Right lobe of liver (tissue), 4 donors: ENCODE data around the gene MALAT1.

Experiments used
- CTCF ChIP-seq, 4 donors: fragments of 200-600 bp in 3 of 4; fragments of 450-650 bp in 1 of 4; IDR thresholded peaks; one replicate each; pipeline versions ENCODE4 v1.5.1 to v1.8.0; 2016 to 2022; ENCODE audit warnings: antibody characterized with exemption in 4 of 4, mild to moderate bottlenecking in 2 of 4
- POLR2A ChIP-seq: fragments of 450-650 bp; IDR thresholded peaks from one replicate; pipeline ENCODE4 v1.6.1; 2017; ENCODE audit warnings: antibody characterized with exemption, mild to moderate bottlenecking
- donor health status: DM: no; HTN: no; CAD: no.
- donor health status: DM: no; HTN: no; CAD: no.
- donor health status: DM: no; HTN: yes; CAD: no.

GRCh38 chr11:65470433-65471049 lies 28.3 kb upstream of the MALAT1 start:
- no peak for TF ChIP-seq CTCF (IDR thresholded peaks at IDR 0.05)
- TF ChIP-seq POLR2A: no peak
